GOT3 (cell line): ENCODE measurements around the gene LRFN4.

ENCODE experiments used
- DNase-seq: peaks from one replicate; lab custom pipeline; 2025; ENCODE audit warnings: mixed read lengths; lab: John Stamatoyannopoulos, UW

Gene LRFN4

GRCh38 chr11:66889960-66890359 is 33.1 kb downstream of the LRFN4 start:
- DNase-seq: no peak

GRCh38 chr11:66891851-66892660 is 35.2 kb downstream of the LRFN4 start:
- DNase-seq: no peak

GRCh38 chr11:66892911-66893310 is 36.0 kb downstream of the LRFN4 start:
- no peak for DNase-seq

DNA sequence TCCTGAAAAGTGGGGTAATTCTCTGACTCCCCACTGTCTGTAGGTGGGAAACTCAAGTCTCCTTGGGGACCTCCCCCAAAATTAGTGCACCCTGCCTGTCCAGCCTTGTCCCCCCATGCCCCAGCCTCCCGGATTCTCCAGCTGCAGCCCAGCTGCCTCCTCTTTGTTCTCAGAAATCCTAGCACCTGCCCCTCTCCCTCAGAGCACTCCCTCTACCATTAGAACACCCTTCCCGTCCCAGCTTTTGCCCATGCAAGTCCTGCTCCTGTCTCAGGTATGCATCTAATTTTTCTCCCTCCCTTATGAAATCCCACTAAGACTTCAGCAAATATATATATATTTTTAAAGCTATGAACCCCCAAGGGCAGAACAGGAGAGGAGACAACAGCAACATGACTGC is 37.3 kb downstream of the LRFN4 start:
- DNase-seq: no peak

DNA sequence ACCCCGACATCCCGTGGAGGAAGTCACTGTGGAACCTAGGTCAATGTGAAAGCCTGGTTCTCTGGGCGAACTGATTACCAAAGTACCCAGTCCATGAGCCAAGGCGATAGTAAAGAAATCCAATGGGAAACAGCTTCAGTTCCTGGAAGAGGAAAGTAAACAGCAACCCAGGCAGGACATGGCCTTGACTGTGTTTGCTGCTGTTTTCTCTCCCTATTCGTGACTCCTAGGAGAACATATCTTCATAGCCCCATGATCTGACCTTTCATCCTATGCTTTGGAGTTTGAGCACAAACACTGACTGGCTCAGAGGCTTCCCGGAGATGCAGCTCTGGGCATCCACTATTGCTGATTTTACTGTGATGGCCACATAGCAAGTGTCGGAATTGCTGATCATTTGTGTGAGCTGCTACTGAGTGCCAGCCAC is 45.1 kb downstream of the LRFN4 start:
- DNase-seq: no peak

DNA sequence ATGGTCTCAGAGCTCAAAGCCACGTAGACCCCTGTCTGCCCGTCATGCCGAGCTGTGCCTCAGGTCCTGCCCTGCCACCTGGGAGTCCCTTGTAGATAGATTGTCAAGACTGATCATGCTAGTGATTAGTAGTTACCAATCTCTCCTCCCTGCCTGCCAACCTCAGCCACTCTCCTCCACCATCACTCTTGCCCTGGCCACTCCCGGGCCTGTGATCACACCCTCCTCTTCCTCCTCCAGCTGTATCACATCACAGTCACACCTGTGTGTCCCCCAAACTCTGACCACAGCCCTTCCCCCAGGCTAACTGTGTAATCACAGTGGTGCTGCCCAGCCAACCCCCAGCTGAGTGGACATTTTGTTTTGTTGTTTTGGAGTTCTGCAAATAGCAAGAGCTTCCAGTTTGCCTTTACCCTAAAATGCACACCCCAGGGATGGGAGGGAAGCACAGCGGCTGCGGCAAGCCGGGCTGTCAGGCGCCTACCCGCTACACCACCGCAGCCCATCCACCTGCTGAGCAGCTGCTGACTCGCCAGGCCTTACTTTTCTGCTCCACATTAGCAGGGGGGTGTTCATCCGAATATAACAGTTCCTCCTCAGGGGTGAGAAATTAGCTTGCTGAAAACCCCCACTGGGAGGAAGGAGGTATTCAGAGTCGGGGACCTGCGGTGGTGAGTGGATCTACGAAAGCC is 45.8 kb downstream of the LRFN4 start:
- no peak for DNase-seq

- no peak for DNase-seq
These were observed 47.2 kb downstream of the LRFN4 start for GRCh38 chr11:66904055-66904454.

- no peak for DNase-seq
These were observed 47.7 kb downstream of the LRFN4 start for GRCh38 chr11:66904561-66904960.

DNA sequence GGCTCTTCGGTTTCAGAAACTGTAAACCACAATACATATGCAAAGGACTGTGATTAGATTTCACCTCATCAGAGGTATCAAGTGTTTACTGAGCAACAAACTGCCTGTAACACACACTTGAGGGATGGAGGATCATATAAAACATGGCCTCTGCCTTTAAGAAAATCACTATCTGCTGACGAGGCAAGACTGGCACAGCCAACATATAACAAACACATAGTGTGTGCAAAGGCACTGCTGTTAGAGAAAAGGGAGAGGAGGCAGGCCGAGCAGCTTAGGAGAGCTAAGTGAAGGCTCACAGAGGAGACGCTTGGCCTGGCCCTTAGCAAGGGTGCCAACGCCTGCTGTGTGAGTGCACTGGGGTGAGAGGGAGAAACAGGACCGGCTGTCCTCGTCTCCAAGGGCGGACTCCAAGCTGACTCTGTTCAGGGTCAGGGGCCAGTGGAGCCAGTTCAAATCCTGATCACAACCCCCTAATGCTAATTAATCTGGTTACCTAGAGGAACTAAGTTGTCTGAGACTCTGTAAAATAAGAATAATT is 48.2 kb downstream of the LRFN4 start:
- no peak for DNase-seq

DNA sequence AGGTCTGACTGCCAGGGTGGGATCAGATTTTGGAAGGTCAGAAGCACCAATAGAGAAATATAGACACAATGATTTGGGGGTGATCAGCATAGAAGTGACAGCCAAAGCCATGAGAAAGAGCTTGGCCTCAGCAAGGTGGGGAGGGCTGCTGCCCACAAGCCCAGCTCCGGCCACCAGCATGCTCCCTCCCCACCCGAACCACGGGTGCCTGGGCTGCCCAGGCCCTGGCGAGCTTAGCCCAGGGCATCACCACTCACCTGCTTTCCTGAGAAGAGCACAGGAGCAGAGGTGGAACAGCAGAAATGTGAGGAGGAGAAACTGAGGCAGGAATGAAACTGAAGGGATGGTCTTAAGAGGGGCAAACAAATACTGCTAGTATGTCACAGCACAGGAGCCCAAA is 48.8 kb downstream of the LRFN4 start:
- no peak for DNase-seq

- DNase-seq: no peak
These were observed 49.3 kb downstream of the LRFN4 start for GRCh38 chr11:66906061-66906733.

- no peak for DNase-seq
These were observed 51.1 kb downstream of the LRFN4 start for GRCh38 chr11:66907751-66908630.

- DNase-seq: no peak
These were observed 52.3 kb downstream of the LRFN4 start for GRCh38 chr11:66909181-66909580.

DNA sequence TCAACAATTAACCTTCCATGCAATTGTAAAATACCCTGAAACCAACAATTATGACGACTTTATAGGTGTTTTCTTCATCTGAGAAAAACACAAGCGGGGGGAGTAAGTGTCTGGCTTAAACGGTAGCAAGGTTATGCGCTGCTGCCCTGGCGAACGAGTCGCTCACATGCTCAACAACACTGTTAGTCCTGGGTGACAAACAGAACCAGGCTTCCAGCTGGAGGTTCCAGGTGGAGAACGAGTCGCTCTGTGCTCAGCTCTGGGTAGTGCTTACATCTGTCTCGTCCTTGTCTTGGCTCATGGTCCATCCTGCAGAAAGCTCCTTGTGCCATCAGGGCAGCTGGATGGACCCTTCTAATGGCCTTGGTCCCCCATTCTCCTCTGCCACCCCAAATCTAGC is 53.2 kb downstream of the LRFN4 start:
- no peak for DNase-seq
